ENCODE data around the gene CXXC5. TPM values are rescaled to one million over a fixed set of nuclear protein-coding genes. Genes with fewer than 3 reads are reported as not detected.

Gene CXXC5
- total RNA-seq, 1 donor from 2014 or later: 151 TPM

DNA sequence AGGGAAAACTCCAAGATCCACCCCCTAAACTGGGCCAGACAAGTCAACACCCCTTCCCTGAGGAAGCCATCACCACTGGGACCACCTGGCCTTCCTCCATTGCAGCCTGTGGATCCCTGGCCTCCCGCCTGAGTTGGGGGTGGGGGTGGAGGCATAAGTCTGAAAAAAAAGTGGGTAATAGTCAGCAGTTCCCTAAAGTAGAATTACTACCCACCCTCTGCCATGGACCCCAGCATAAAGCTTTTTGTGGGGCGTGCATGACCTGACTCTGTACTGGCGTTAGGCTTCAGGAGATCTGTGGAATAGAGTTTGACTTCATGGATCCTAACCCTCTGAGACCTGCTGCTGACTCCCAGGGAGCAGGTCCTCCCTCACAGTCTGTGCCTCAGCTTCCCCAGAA is 2.0 kb upstream of the CXXC5 start:
- H3K27ac Mint-ChIP-seq (ENCODE audit: unreplicated experiment): no peak overlapping the region
- DNase-seq (ENCODE audit: low read depth) (no peak), FAIRE-seq (no peak)
- H3K4me2 ChIP-seq (ENCODE audit: low read length): no peak overlapping the region
- no peak overlapping the region for H3K4me3 ChIP-seq (ENCODE audit: insufficient read depth, low read depth, low read length)
- H3K79me2 ChIP-seq (ENCODE audit: insufficient read depth, low read length): peaks cover 31% of the 10 kb centered on the region
- H3K36me3 Mint-ChIP-seq (ENCODE audit: low read depth, unreplicated experiment): peaks cover 6% of the 10 kb centered on the region
- H3K4me1 Mint-ChIP-seq (ENCODE audit: low read depth, unreplicated experiment): peaks cover 35% of the 10 kb centered on the region
- peaks cover 12% of the 10 kb centered on the region for H3K27me3 Mint-ChIP-seq (ENCODE audit: low read depth, unreplicated experiment)
- no peaks in the 10 kb centered on the region for H3K27me3 ChIP-seq (ENCODE audit: insufficient read depth, low read length)
- no peaks in the 10 kb centered on the region for H3K36me3 ChIP-seq (ENCODE audit: insufficient read depth, low read length)
- no peaks in the 10 kb centered on the region for H3K9me3 ChIP-seq (ENCODE audit: insufficient read depth, low read depth, low read length)
- no peak overlapping the region for H3K27ac ChIP-seq (ENCODE audit: low read depth, low read length)
- no peak overlapping the region for H3K9ac ChIP-seq (ENCODE audit: low read length)
- peaks cover 12% of the 10 kb centered on the region for H4K20me1 ChIP-seq (ENCODE audit: insufficient read depth, low read length)
- peaks cover 2% of the 10 kb centered on the region for H3K9me3 Mint-ChIP-seq (ENCODE audit: unreplicated experiment)
- H3K4me3 Mint-ChIP-seq (ENCODE audit: unreplicated experiment): peak overlapping the region; percentile 87
- H3K4me1 ChIP-seq (ENCODE audit: insufficient read depth, low read length): peaks cover 13% of the 10 kb centered on the region
- no peak for TF ChIP-seq EZH2 (IDR thresholded peaks at IDR 0.05; ENCODE audit: insufficient read depth, low read length)
- TF ChIP-seq, protein P1, sequence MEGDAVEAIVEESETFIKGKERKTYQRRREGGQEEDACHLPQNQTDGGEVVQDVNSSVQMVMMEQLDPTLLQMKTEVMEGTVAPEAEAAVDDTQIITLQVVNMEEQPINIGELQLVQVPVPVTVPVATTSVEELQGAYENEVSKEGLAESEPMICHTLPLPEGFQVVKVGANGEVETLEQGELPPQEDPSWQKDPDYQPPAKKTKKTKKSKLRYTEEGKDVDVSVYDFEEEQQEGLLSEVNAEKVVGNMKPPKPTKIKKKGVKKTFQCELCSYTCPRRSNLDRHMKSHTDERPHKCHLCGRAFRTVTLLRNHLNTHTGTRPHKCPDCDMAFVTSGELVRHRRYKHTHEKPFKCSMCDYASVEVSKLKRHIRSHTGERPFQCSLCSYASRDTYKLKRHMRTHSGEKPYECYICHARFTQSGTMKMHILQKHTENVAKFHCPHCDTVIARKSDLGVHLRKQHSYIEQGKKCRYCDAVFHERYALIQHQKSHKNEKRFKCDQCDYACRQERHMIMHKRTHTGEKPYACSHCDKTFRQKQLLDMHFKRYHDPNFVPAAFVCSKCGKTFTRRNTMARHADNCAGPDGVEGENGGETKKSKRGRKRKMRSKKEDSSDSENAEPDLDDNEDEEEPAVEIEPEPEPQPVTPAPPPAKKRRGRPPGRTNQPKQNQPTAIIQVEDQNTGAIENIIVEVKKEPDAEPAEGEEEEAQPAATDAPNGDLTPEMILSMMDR (IDR thresholded peaks at IDR 0.05; ENCODE audit: insufficient read depth, low read depth, low read length): no peak
- no peak overlapping the region for H2AFZ ChIP-seq (ENCODE audit: low read depth, low read length)

DNA sequence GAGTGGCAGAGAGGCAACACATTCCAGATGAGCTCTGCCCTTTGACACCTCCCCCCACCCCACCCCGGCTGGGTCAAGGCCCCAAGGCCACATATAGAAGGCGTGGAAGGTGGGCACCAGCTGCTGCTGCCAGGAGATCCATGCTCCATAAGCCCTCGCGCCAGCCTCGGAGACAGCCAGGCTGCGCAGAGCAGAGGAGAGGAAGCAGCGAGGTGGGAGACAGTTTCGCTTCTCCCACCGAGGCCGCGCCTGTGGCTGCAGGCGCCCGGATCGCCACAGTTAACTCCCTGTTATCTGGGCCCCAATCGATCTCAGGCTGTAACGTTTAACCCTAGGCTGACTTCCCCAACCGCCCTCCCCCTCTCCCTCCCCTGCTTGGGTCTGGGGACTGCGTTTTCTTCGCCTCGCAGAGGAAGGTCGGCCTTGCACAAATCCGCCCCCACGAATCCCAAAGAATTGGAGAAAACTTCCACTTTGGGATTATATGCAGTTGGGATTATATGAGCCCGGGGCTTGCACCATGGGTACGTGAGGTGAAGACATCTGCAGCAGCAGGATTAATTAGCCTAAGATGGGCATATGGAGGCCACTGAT is 1.1 kb upstream of the CXXC5 start:
- Histone ChIP-seq H3K36me3 (ENCODE audit: insufficient read depth, low read length) (no peaks in the 10 kb centered on the region), H2AFZ (ENCODE audit: low read depth, low read length) (no peak overlapping the region), H3K79me2 (ENCODE audit: insufficient read depth, low read length) (peaks cover 40% of the 10 kb centered on the region), H3K4me1 (ENCODE audit: insufficient read depth, low read length) (peaks cover 22% of the 10 kb centered on the region), H3K4me2 (ENCODE audit: low read length) (peak overlapping the region; percentile 87), H3K4me3 (ENCODE audit: insufficient read depth, low read depth, low read length) (peak overlapping the region; percentile 53), H4K20me1 (ENCODE audit: insufficient read depth, low read length) (peaks cover 21% of the 10 kb centered on the region), H3K27ac (ENCODE audit: low read depth, low read length) (no peak overlapping the region), H3K9me3 (ENCODE audit: insufficient read depth, low read depth, low read length) (no peaks in the 10 kb centered on the region), H3K9ac (ENCODE audit: low read length) (no peak overlapping the region), H3K27me3 (ENCODE audit: insufficient read depth, low read length) (no peaks in the 10 kb centered on the region)
- Mint-ChIP-seq H3K36me3 (ENCODE audit: low read depth, unreplicated experiment) (peaks cover 6% of the 10 kb centered on the region), H3K4me3 (ENCODE audit: unreplicated experiment) (peak overlapping the region; percentile 87), H3K27me3 (ENCODE audit: low read depth, unreplicated experiment) (peaks cover 12% of the 10 kb centered on the region), H3K4me1 (ENCODE audit: low read depth, unreplicated experiment) (peaks cover 28% of the 10 kb centered on the region), H3K9me3 (ENCODE audit: unreplicated experiment) (peaks cover 2% of the 10 kb centered on the region), H3K27ac (ENCODE audit: unreplicated experiment) (peak overlapping the region; percentile 47)
- DNase-seq (ENCODE audit: low read depth) (no peak), FAIRE-seq (no peak)
- no peak for TF ChIP-seq EZH2 (IDR thresholded peaks at IDR 0.05; ENCODE audit: insufficient read depth, low read length)
- TF ChIP-seq, protein P1 (IDR thresholded peaks at IDR 0.05; ENCODE audit: insufficient read depth, low read depth, low read length): no peak

DNA sequence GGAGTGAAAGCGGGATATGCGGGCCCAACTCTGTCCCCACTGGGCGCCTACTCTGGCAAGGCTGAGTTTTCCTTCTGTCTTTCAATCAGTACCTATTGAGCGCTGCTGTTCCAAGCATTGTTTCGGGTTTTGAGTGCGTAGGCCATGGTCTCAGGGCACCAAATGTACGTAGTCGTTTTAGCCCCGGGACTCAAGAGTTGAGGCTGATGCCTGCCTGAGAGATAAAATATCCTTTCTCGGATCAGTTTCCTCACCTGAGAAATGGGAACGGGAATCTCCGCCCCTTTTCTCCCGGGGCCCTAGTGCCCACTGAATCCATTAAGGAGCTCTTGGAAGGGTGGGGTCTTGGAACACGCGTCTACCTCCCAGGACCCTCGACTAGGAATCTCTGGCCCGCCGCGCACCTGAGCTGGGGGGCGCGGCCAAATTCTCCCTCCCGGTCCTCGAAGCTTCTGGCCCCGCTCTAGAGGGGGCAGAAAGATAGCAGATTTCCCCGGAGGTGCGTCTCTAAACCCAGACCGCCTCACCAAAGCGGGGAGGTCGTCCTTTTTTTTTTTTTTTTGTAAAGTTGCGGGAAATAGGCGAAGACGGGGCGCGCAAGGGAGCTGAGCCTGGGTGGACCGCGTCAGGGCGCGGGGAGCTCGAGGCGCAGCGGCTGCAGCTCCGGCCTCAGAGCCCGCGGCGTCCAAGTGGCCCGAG is 494 bp upstream of the CXXC5 start:
- Mint-ChIP-seq H3K4me1 (ENCODE audit: low read depth, unreplicated experiment) (peaks cover 27% of the 10 kb centered on the region), H3K9me3 (ENCODE audit: unreplicated experiment) (peaks cover 2% of the 10 kb centered on the region)
- peaks cover 47% of the 10 kb centered on the region for H3K79me2 ChIP-seq (ENCODE audit: insufficient read depth, low read length)

More for the DNA sequence above, 494 bp upstream of the CXXC5 start:
- Histone ChIP-seq H3K27ac (ENCODE audit: low read depth, low read length) (no peak overlapping the region), H3K9ac (ENCODE audit: low read length) (peak overlapping the region; percentile 60), H3K4me2 (ENCODE audit: low read length) (peak overlapping the region; percentile 87), H3K4me3 (ENCODE audit: insufficient read depth, low read depth, low read length) (peak overlapping the region; percentile 53), H3K27me3 (ENCODE audit: insufficient read depth, low read length) (no peaks in the 10 kb centered on the region), H4K20me1 (ENCODE audit: insufficient read depth, low read length) (peaks cover 27% of the 10 kb centered on the region), H3K9me3 (ENCODE audit: insufficient read depth, low read depth, low read length) (no peaks in the 10 kb centered on the region), H3K4me1 (ENCODE audit: insufficient read depth, low read length) (peaks cover 27% of the 10 kb centered on the region), H2AFZ (ENCODE audit: low read depth, low read length) (no peak overlapping the region), H3K36me3 (ENCODE audit: insufficient read depth, low read length) (no peaks in the 10 kb centered on the region)
- DNase-seq (ENCODE audit: low read depth) (no peak), FAIRE-seq (no peak)
- H3K36me3 Mint-ChIP-seq (ENCODE audit: low read depth, unreplicated experiment): peaks cover 6% of the 10 kb centered on the region
- H3K27ac Mint-ChIP-seq (ENCODE audit: unreplicated experiment): peak overlapping the region; percentile 47
- TF ChIP-seq, protein P1 (IDR thresholded peaks at IDR 0.05; ENCODE audit: insufficient read depth, low read depth, low read length): no peak
- no peak for TF ChIP-seq EZH2 (IDR thresholded peaks at IDR 0.05; ENCODE audit: insufficient read depth, low read length)
- peak overlapping the region; percentile 87 for H3K4me3 Mint-ChIP-seq (ENCODE audit: unreplicated experiment)
- peaks cover 12% of the 10 kb centered on the region for H3K27me3 Mint-ChIP-seq (ENCODE audit: low read depth, unreplicated experiment)
